GM21786 (cell line): Measurements from ENCODE around the gene GMPR.

Experiments used
- ATAC-seq: cut with Tn5 transposase; IDR thresholded peaks from one replicate; pipeline ENCODE4 v1.9.1; 2021; ENCODE audit not compliant: unreplicated experiment

Gene GMPR

DNA sequence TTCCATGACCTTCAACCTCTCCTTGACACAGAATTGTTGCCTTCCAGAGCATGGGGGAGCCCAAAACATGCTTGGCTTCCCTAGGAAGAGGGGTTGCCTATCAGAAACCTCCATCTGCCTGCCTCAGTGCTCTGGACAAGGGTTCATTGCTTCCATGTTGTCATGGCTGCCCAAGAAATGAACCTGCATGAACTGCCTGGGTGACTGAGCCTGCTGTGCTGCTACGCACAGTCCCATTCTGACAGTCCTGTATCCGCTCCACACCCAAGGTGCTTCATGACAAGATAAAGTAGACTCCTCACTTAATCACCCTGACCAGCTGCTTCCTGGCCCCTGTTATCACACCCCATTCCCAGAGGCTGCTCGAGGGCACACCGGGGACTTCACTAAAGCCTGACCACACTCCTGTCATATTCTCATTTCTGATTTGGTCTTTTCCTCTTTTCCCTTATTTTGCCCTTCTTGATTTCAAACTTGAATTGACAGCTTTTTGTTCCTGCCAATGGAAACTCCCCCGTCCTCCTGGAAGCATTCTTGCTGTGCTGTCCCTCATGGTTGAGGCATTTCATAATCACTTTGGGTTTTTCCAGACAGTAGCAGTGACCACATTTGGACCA is 31.9 kb downstream of the GMPR start:
- ATAC-seq: no peak

DNA sequence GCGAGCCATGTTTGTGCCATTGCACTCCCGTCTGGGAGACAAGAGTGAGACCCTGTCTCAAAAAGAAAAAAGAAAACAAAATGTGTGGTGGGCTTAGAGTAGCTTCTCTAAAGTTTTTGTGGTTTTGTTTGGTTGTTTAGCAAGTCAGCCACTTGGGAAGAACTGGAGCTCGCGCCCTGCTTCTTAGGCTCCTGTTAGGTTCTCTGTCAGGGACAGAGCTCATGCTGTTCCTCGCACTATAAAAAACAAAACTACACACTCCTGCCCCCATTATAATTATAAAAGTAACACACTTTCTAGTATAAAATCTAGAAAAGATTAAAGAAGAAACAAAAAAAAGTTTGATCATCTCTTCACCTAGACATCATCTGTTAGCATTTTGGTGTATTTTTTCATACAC is 33.0 kb downstream of the GMPR start:
- no peak for ATAC-seq

DNA sequence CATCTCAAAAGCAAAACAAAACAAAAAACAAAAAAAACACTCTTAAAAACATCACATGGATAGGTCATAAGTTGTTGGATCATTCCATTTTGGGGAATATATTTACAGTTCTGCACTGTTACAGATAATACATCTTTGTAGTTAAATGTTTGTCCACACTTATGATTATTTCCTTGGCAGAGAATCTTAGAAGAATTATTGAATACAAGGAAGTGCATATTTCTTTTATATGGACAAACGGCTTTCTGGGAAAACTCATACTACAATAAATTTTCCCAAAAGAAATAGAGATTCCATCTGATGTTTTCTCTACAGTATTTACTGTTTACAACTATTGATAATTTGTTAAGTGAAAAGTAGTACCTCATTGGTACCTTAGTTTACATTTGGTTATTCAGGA is 33.8 kb downstream of the GMPR start:
- no peak for ATAC-seq

DNA sequence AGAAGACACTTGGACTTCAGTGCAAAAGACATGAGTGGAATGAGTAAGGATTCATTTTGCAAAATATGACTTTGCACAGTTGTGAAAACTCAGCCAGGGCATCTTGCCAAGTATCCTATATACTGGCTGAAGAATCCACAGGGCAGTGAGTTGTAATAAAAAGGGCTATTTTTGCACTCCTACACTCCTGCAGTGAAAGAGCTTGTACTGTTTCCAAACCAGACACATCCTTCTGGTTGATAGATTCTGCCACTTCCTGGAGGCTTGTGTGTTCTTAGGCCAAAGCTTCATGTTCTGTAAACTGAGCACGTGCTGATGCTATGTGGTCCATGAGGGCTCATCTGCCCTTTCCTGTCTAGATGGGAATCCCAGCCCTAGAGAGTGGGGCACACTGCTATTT is 34.9 kb downstream of the GMPR start:
- ATAC-seq: no peak

DNA sequence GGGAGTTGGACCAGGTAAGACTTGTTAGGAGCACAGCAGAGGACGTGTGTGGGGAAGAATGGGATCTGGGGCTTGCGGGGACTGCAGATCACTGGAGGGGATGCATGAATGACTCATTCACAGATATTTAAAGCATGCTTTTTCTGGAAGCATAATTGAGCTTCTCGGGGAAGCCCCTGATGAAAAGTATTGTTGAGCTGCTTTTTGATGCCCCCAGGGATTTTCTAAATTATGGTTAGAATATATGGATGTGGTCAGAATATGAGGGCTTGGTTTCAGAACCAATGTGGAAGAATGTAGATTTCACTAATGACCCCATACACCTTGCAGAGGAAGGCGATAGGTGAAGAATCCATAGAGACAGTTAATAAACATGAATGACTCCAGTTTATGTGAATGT is 36.1 kb downstream of the GMPR start:
- ATAC-seq: no peak

DNA sequence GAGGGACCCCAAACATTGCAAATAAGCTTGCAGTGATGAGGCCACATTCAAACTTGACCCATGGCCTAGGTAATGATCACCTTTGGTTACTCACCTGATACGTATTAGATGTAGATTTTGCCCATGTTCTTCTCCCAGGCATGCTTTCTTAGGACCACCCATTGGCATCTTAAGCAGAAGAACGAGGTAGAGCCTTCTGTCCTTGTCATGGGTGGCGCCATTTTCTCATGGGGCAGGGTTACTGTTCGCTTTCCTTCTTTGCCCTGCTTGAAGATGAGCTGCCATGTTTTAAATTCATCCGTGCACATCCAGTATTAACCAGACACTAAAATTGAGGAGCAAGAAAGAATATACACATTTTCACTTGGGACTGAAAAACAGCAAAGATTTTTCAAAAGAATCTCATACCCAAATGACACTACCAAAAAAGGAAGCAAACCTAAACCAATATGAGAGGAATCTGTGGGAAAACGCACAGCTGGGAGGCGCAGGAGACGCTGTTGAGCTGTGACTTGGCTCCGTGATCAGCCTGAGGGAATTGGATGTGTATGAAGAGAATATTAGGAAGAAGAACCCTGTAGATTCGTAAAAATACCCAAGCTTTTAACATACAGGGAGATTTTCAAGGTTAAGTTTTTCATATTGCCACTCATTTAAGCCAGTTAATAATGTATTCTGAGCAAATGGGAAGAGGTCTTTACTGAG is 36.6 kb downstream of the GMPR start:
- ATAC-seq: no peak

DNA sequence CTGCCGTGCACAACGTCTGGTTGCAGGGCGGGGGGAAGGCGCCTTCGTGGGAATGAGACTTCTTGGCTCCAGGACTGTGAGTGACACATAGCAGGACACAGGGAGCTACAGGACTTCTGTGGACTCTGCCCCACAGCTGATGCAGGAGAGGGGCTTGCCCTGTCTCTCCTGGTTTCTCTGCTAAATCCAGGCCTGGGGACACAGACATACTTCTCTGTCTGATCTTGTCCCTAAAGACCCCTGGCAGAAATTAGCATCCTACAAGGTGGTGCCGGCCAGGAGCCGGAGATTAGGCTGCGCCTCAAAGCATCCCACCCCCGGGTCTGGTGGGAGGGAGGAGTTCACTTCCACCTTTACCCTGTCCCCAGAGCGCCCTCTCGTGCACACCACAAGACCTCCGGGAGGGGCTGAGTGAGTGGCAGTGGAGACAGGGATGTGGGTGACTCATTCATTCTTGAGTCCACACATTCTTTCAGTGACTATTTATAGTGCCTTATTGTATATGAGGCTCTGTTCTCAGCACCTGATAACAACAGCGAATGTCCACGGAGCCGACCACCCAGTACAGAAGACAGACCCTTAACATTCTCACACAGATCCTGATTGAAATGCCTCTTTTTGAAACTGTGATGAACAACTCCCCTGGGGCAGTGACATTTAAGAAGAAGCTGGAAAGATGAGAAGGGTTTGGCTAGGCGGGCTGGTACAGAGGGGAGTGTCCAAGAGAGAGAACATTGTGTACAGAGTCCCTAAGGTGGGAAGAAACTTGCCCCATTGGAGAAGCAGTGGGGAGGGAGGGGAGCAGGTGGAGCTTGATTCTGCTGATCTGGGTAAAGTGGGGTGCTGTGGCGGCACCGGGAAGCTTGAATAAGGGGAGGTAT is 39.0 kb downstream of the GMPR start:
- ATAC-seq: peak; percentile 65

DNA sequence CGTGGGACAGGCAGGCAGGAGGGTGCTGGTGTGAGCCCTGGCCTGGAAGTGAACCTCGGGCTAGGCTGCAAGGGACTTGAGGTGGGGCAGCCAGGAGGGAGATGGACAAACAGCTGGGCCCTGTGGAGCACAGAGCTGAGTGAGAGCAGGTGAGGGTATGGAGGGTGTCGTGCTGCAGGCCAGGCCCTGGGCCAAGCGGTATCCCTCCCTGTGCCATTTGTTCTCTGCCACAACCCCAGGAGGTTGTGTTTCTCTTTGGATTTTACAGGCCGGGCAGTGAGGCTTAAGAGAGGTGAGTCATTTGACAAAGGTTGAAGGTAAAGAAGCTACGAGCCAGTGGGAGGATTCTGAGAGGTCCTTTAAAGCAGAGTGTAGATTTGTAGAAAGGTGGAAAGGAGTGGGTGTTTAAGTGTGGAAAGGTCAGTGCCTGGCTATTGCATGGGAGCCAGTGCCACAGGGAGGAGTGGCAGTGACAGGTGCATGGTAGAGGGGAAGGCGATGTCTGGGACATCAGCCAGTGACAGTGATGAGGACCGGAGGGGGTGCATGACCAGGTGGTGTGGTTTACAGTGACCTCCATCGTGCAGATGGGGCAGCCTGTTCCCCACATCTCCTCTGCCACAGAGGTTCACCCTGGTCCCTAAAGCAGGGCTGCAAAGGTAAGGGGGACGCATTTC is 39.8 kb downstream of the GMPR start:
- no peak for ATAC-seq

DNA sequence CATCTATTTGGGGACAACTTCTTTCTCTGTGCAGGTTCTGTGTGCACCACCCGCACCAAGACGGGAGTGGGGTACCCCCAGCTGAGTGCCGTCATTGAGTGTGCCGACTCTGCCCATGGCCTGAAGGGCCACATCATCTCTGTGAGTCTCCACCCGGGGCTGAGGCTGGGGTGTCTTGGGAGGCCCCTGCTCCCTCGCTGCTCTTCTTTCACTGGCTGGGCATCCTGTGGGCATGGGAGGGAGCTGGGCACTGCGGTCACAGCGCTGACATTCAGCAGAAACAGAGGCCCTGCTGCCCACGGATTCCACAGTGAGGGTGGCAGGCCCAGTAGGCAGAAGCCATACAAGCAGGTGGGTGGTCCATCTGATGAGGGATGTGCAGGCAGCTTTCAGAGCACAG is 40.4 kb downstream of the GMPR start:
- no peak for ATAC-seq

DNA sequence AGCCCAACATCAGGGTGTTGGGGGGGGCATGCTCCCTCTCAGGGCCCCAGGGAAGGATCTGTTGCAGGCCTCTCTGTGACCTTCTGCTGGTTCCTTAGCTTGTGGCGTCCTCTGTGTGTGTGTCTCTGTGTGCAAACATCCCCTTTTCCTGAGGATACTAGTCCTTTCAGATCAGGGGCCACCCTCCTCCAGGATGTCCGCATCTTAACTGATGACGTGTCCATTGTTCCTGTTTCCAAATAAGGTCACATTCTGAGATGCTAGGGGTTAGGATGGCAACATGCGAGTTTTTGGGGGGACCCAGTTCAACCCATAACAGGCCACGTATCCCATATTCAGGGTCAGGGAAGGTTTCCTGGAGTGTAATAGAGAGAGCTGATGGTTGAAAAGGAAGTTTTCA is 40.9 kb downstream of the GMPR start:
- no peak for ATAC-seq

DNA sequence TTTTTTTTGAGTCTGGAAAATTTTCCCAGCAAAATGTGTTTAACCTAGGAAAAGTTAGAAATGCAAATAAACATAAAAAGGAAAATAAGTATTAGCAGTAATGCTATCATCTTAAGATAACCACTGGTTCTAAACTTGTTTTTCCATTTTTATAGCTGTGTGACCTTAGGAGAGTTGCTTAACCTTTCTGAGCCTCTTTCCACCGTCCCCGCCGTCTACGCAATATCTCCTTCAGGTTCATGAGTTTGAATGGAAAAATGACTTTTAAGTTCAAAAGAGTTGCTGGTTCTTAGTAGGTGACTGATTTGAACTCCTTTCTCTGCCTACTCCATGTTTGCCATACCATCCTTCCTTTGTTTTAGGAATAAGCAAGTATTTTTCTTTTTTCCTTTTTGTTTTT is 44.0 kb downstream of the GMPR start:
- no peak for ATAC-seq

DNA sequence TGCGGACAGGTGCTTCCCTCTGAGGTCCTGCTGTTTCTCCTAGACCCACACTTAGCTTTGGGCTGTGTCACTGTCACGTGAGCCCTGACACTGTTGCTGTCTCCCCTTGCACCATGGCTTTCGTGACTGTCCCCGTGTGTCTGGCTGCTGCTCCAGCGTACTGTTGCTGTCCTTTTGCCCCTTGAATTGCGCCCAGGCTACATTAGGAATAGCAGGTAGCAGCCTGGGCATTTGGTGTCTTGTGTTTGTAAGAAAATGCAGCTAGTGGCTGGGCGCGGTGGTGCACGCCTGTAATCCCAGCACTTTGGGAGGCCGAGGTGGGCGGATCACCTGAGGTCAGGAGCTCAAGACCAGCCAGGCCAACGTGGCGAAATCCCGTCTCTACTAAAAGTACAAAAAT is 46.1 kb downstream of the GMPR start:
- ATAC-seq: no peak

DNA sequence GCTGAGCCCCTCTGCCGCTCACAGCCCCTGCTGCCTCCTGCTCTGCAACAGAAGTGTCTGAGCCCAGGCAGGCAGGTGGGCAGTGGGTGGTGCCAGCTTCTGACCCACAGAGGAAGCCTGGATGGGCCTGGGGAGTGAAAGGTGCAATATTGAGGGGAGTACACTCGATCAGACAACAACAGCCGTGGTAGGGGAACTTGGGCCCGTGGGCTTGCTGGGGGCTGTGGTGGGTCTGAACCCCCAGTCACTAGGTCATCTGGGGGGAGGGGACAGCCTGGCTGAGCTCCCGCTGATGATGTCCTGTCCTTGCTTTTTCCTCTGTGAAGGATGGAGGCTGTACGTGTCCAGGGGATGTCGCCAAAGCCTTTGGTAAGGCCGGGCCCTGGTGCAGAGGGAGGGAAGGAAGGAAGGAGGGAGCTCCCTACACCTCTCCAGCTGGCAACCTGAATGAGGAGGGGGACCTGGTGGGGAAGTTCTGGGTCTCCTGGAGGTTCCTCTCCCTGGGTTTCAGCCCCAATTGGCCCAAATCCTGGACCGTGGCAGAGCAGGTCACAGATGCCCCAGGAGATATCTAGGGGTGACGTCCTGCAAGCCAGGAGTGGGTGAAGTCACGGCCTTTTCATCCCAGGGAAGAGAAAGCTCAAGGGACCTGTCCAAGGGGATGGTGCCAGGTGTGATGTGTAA is 47.2 kb downstream of the GMPR start:
- no peak for ATAC-seq

DNA sequence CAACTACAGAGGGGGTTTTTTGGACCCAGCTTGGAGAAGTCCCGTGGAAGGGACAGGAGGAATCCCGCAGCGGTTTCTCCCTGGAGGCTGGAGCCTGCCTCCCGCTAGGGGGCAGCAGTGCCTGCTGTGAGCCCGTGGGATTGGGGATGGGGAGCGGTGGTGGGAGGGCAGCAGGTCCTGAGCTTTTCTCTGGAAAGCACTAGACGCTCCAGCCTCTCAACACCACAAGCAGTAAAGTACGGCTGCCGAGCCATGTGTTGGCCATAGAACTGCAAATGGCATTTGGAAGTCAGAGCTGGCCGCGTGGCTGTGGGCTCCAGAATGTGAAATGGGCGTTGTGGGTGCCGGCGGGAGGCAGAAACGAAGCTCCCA is 47.8 kb downstream of the GMPR start:
- ATAC-seq: no peak

DNA sequence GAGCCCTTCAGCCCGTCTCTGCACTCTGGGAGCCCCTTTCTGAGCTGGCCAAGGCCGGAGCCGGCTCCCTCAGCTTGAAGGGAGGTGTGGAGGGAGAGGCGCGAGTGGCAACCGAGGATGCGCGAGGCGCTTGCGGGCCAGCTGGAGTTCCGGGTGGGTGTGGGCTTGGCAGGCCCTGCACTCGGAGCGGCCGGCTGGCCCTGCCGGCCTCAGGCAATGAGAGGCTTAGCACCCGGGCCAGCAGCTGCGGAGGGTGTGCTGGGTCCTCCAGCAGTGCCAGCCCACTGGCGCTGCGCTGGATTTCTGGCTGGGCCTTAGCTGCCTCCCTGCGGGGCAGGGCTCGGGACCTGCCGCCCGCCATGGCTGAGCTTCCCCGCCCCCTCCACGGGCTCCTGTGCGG is 49.8 kb downstream of the GMPR start:
- no peak for ATAC-seq

DNA sequence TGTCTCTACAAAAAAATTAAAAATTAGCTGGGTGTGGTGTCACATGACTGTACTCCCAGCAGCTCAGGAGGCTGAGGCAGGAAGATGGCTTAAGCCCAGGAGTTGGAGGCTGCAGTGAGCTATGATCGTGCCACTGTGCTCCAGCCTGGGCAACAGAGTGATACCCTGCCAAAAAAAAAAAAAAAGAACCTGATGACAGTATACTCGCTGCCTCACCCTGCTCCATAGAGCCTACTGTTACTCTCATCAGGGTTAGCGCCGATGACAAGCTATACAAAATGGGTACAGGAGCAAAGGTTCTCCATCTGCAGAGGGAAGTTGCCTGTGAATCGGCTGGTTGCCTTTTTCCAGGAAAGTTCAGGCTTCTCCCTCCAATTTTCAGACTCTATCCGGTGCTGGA is 53.4 kb downstream of the GMPR start:
- ATAC-seq: no peak

DNA sequence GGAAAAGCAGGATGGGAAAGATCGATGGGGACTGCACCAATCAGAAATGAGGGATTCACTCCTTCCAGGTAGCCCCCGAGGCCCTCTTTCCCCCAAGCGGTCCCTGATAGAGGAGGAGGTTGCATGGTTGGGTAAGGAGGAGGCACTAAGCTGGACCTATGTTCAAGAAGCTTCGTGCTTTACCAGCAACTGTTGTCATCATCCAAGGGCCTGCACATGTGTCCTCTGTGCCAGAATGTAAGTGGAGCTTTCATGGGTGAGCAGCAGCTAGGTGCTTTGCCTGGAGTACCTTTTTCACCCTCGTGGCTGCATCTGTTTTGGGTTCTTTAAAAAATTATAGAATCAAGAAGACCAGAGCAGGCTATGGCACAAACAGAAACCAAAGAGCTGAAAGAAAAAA is 54.0 kb downstream of the GMPR start:
- no peak for ATAC-seq

DNA sequence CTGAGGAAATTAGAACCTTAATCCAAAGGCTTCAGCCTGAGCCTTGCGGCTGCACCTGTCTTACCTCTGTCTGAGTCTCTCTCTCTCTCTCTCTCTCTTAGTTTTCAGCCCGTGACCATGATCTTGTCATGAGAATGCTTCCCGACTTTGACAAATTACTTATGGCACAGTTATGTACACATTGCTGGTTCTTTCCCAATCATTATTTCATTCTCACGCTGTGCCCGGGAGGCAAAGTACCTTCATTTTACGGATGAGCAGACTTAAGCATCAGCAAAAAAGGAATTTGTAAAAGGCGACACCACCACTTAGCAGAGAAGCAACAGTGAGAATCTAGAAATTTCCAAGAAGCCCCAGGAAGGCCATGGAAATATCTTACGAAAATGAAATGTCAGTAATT is 54.6 kb downstream of the GMPR start:
- no peak for ATAC-seq

DNA sequence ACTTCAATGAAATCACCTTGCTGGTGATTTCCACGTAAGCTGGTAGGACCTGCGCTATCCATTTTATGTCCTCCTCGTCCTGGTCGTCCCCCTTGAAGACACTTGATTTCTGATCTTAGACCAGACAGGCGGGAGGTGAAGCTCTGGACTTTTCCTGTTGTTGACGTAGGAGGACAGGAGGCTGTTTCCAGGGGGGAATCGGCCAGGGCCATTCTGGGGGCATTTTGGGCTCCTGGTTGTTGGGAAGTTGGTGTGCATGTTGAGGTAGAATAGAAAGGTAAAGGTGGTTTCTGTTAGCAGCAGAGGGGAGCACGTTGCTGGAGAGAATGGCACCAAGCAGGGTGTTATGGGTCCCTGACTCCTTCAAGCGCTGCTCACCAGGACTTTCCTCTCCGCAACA is 56.0 kb downstream of the GMPR start:
- no peak for ATAC-seq

DNA sequence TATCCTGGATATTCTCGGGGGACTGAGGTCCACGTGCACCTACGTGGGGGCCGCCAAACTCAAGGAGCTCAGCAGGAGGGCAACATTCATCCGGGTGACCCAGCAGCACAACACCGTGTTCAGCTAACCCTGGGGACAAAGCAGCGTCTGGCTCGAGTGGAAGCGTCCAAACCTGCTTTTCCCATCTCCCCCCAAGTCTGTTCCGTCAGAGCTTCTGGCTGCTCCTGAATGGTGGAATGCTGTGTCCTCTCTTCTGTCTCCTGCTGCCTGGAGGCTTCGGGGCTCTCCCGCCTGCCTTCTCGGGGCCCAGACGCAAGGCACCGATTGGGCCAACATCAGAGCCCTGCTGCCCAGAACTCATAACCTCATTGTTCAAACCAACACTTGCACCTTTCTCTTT is 56.7 kb downstream of the GMPR start:
- no peak for ATAC-seq

DNA sequence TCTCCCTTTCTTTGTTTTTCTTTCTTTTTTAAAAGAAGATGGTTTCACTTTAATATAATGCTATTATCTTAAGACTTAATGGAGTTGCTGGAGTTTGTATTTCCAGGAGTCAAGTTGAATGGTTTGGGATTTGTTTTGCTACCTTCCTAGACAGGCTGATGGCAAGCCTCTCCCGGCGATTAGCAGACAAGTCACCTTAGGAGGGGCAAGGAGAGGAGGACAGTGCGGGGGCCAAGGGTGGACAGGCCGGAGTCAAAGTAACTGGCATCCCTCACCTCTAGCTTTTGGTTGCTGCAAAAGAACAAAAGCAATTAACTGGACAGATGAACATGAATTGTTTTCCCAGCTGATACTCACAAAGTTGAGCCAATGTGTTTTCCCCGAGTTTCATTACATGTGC is 57.1 kb downstream of the GMPR start:
- no peak for ATAC-seq
